Measurements from ENCODE around the gene AOPEP.

- TF ChIP-seq CTCF (IDR thresholded peaks at IDR 0.05; ENCODE audit: low read depth, low read length, poor library complexity, severe bottlenecking) (no peak), EZH2phosphoT487 (IDR thresholded peaks at IDR 0.05; ENCODE audit: borderline replicate concordance, low read length) (no peak)
Measured at GRCh38 chr9:94991961-94992907, 265.7 kb downstream of the AOPEP start.

Measured in DOHH2 (cell line).